ENCODE results near the gene SDSL. TPM values are rescaled to one million over a fixed set of nuclear protein-coding genes. Genes with fewer than 3 reads are reported as not detected.

Gene SDSL
- total RNA-seq, 2 donors from 2014 or later = 14.2 to 35.2 TPM

DNA sequence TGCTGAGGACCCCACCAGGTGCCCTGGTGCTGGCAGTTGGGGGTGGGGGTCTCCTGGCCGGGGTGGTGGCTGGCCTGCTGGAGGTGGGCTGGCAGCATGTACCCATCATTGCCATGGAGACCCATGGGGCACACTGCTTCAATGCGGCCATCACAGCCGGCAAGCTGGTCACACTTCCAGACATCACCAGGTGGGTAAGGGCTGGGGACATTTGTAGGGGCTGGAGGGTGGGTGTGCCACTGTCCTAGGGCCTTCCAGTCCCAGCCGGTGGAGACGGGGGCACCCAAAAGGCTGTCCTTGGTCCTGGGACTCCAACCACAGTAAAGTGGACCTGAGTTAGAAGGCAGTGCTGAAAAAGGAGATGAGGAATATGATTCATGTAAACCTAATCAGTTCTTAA, 13.2 kb downstream of the SDSL start:
- H3K36me3 ChIP-seq = no peaks in the 10 kb centered on the region
- H3K9me3 ChIP-seq = no peaks in the 10 kb centered on the region
- intact Hi-C loops (cut with DNase I) = no loop called here
- TF ChIP-seq, protein P1, sequence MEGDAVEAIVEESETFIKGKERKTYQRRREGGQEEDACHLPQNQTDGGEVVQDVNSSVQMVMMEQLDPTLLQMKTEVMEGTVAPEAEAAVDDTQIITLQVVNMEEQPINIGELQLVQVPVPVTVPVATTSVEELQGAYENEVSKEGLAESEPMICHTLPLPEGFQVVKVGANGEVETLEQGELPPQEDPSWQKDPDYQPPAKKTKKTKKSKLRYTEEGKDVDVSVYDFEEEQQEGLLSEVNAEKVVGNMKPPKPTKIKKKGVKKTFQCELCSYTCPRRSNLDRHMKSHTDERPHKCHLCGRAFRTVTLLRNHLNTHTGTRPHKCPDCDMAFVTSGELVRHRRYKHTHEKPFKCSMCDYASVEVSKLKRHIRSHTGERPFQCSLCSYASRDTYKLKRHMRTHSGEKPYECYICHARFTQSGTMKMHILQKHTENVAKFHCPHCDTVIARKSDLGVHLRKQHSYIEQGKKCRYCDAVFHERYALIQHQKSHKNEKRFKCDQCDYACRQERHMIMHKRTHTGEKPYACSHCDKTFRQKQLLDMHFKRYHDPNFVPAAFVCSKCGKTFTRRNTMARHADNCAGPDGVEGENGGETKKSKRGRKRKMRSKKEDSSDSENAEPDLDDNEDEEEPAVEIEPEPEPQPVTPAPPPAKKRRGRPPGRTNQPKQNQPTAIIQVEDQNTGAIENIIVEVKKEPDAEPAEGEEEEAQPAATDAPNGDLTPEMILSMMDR (IDR thresholded peaks at IDR 0.05) = no peak
- DNase-seq = no peak
- no peak overlapping the region for H3K4me3 ChIP-seq
- no peaks in the 10 kb centered on the region for H3K4me1 ChIP-seq
- H3K9ac ChIP-seq (ENCODE audit: low read depth in 2 of 2, low read length in 2 of 2) = no peak overlapping the region
- no peak overlapping the region for H3K27ac ChIP-seq
- H3K27me3 ChIP-seq = no peaks in the 10 kb centered on the region

DNA sequence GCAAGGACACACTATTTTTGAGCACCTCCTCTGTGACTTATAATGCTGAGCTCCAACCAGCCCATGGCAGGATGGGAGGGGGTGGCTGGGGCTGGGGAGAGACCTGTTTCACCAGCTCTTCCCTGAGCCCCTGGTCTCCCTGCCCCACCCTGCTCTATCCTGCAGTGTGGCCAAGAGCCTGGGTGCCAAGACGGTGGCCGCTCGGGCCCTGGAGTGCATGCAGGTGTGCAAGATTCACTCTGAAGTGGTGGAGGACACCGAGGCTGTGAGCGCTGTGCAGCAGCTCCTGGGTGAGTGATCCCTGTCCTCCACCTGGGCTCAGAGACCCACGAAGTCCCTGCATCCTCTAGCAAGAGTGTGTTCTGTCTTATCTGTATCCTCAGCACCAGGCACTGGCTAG, 14.4 kb downstream of the SDSL start:
- no peak for DNase-seq
- Histone ChIP-seq H3K36me3 (no peaks in the 10 kb centered on the region), H3K9ac (ENCODE audit: low read depth in 2 of 2, low read length in 2 of 2) (no peak overlapping the region), H3K27ac (no peak overlapping the region), H3K9me3 (no peaks in the 10 kb centered on the region), H3K4me1 (no peaks in the 10 kb centered on the region), H3K27me3 (no peaks in the 10 kb centered on the region), H3K4me3 (no peak overlapping the region)
- TF ChIP-seq, protein P1 (IDR thresholded peaks at IDR 0.05) = no peak
- intact Hi-C loops (cut with DNase I) = no loop called here

DNA sequence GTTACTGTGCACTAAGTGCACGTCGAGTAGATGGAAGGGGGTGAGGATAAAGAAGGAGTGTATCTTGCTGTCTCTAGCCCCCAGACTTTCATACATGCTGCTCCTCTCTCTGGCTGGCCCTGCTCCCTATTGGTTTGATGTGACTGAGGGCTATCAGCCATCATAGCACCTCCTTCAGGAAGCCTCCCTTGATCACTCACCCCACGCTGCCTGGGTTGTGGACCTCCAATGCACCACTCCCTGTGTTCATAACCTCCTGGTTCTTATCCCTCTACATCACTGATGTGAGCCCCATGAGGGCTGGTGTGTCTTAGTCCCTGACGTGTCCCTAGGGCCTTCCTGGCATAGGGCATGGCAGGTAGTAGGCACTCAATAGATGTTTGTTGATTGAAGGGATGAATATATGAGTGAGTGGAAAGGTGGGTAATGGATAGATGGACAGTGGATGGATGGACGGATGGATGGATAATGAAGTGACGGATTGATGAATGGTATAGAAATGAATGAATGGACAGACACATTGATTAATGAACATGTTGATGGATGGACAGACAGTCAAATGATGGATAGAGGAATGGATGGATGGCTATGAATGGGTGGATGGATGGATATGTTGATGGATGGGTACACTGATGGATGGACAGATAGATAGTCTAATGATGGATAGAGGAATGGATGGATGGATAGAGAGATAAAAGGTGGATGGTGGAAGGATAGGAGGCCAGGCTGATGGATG, 15.0 kb downstream of the SDSL start:
- Histone ChIP-seq H3K4me3 (no peak overlapping the region), H3K27me3 (no peaks in the 10 kb centered on the region), H3K27ac (no peak overlapping the region), H3K36me3 (no peaks in the 10 kb centered on the region), H3K9ac (ENCODE audit: low read depth in 2 of 2, low read length in 2 of 2) (no peak overlapping the region), H3K9me3 (no peaks in the 10 kb centered on the region), H3K4me1 (no peaks in the 10 kb centered on the region)
- intact Hi-C loops (cut with DNase I) = no loop called here
- DNase-seq = no peak
- TF ChIP-seq, protein P1 (IDR thresholded peaks at IDR 0.05) = no peak

DNA sequence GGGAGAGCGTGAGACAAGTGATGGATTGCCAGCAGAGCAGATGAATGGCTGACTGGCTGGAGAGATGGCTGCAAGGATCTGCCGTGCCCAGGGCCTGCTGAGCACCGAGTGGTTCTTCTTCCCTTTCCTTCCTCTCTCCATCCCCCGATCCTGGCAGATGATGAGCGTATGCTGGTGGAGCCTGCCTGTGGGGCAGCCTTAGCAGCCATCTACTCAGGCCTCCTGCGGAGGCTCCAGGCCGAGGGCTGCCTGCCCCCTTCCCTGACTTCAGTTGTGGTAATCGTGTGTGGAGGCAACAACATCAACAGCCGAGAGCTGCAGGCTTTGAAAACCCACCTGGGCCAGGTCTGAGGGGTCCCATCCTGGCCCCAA, 15.5 kb downstream of the SDSL start:
- no peaks in the 10 kb centered on the region for H3K4me1 ChIP-seq
- H3K4me3 ChIP-seq = no peak overlapping the region
- H3K9ac ChIP-seq (ENCODE audit: low read depth in 2 of 2, low read length in 2 of 2) = no peak overlapping the region
- no peaks in the 10 kb centered on the region for H3K27me3 ChIP-seq
- H3K27ac ChIP-seq = no peak overlapping the region
- no peaks in the 10 kb centered on the region for H3K36me3 ChIP-seq
- H3K9me3 ChIP-seq = no peaks in the 10 kb centered on the region
- intact Hi-C loops (cut with DNase I) = no loop called here
- DNase-seq = no peak
- TF ChIP-seq, protein P1 (IDR thresholded peaks at IDR 0.05) = no peak

DNA sequence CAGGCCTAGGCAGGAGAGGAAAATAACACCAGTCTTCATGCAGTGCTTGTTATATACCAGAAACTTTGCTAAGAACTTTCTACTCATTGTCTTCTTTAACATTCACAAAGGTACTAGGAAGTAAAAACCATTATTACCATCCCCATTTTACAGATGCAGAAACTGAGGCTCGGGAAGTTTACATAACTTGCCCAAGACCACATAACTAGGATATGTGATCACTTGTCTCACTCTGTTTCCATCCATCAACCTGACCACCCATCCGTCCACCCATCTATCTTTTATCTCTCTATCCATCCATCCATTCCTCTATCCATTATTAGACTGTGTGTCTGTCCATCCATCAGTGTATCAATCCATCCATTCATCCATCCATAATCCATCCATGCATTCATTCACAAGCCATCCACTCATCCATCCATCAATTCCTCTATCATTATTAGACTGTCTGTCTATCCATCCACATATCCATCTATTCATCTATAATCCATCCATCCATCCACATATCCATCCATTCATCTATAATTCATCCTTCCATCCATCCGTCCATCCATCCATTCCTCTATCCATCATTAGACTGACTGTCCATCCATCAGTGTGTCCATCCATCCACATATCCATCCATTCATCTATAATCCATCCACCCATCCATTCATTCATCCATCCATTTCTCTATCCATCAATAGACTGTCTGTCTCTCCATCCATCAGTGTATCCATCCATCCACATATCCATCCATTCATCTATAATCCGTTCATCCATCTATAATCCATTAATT, 16.5 kb downstream of the SDSL start:
- TF ChIP-seq, protein P1 (IDR thresholded peaks at IDR 0.05) = no peak
- H3K27me3 ChIP-seq = no peaks in the 10 kb centered on the region

More for the DNA sequence above, 16.5 kb downstream of the SDSL start:
- H3K4me1 ChIP-seq = no peaks in the 10 kb centered on the region
- no peak overlapping the region for H3K27ac ChIP-seq
- H3K9me3 ChIP-seq = no peaks in the 10 kb centered on the region
- H3K36me3 ChIP-seq = no peaks in the 10 kb centered on the region
- H3K9ac ChIP-seq (ENCODE audit: low read depth in 2 of 2, low read length in 2 of 2) = no peak overlapping the region
- H3K4me3 ChIP-seq = no peak overlapping the region
- DNase-seq = no peak
- intact Hi-C loops (cut with DNase I) = no loop called here

Data from colonic mucosa (tissue), 4 donors.